GM18868 (cell line): Measurements from ENCODE around the gene RPL4.
"Not testable (repeated sequence)": the region's sequence is repeated elsewhere in the genome, so short reads cannot be mapped to it uniquely, and the experiment has no call there.

Experiments used
- ATAC-seq: cut with Tn5 transposase; IDR thresholded peaks from one replicate; pipeline ENCODE4 v1.9.1; 2021; ENCODE audit warnings: mild to moderate bottlenecking, moderate library complexity; ENCODE audit not compliant: unreplicated experiment

RPL4 gene

GRCh38 chr15:66504563-66505429 lies at the start of gene RPL4, which contains the start of gene ZWILCH:
Gene RPL4 (minus strand): TSS chr15:66504855. CDS start chr15:66504790, 65 bp downstream.
Gene ZWILCH (plus strand): TSS chr15:66505326. CDS start chr15:66505339, 13 bp downstream.
- ATAC-seq = peak; percentile 76

- ATAC-seq = no peak
These were observed 40.6 kb upstream of the RPL4 start for GRCh38 chr15:66545255-66545654.

- no peak for ATAC-seq
These were observed 38.2 kb upstream of the RPL4 start for GRCh38 chr15:66542896-66543295.

GRCh38 chr15:66535056-66535455 lies 30.4 kb upstream of the RPL4 start:
- ATAC-seq = no peak

- ATAC-seq = no peak
These were observed 20.2 kb upstream of the RPL4 start for GRCh38 chr15:66524838-66525237.

- ATAC-seq = no peak
These were observed 19.3 kb upstream of the RPL4 start for GRCh38 chr15:66523926-66524325.

- no peak for ATAC-seq
These were observed 11.3 kb upstream of the RPL4 start for GRCh38 chr15:66515901-66516322.

GRCh38 chr15:66514586-66514985 lies 9.9 kb upstream of the RPL4 start:
- ATAC-seq = no peak

- ATAC-seq = no peak
These were observed 3.7 kb upstream of the RPL4 start for GRCh38 chr15:66508293-66508883.

GRCh38 chr15:66505818-66506217 lies 1.2 kb upstream of the RPL4 start:
- ATAC-seq = no peak

GRCh38 chr15:66505430-66505811 lies 766 bp upstream of the RPL4 start:
- peak; percentile 37 for ATAC-seq

GRCh38 chr15:66503780-66504562 lies 684 bp downstream of the RPL4 start:
- no peak for ATAC-seq

GRCh38 chr15:66503041-66503648 lies 1.5 kb downstream of the RPL4 start:
- not testable (repeated sequence) for ATAC-seq

GRCh38 chr15:66502491-66502890 lies 2.2 kb downstream of the RPL4 start:
- ATAC-seq = no peak

- not testable (repeated sequence) for ATAC-seq
These were observed 4.3 kb downstream of the RPL4 start for GRCh38 chr15:66500346-66500745.

GRCh38 chr15:66498501-66499386 lies 5.9 kb downstream of the RPL4 start:
- ATAC-seq = no peak

- peak; percentile 88 for ATAC-seq
These were observed 6.9 kb downstream of the RPL4 start, which contains the start of gene SNAPC5 for GRCh38 chr15:66497502-66498455. Gene SNAPC5 (minus strand): TSS chr15:66497762. CDS start chr15:66497731, 31 bp downstream.

- ATAC-seq = peak; percentile 10
These were observed 7.6 kb downstream of the RPL4 start for GRCh38 chr15:66496951-66497501.
